ENCODE measurements around the gene JMJD1C. TPM values are rescaled to one million over a fixed set of nuclear protein-coding genes. Genes with fewer than 3 reads are reported as not detected.
"Not testable (repeated sequence)": the region's sequence is repeated elsewhere in the genome, so short reads cannot be mapped to it uniquely, and the experiment has no call there.

The JMJD1C gene
- total RNA-seq, 1 donor from 2014 or later: 65.0 TPM

DNA sequence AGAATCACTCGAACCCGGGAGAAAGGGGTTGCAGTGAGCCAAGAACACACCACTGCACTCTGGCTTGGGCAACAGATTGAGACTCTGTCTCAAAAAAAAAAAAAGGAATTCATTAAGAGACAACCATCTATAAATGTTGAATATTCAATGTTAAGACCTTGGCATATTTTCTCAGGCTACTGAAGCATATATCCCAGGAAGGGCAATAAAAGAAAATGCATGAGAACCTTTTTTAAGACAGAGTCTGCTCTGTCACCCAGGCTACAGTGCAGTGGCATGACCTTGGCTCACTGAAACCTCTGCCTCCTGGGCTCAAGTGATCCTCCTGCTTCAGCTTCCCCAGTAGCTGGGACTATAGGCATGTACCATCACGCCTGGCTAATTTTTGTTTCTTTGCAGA is 165.0 kb downstream of the JMJD1C start:
- DNase-seq (ENCODE audit: low spot score in 2 of 2): no peak
- H3K4me1 ChIP-seq: peaks cover 0 to 3% of the 10 kb centered on the region in 2 donors
- H3K9me3 ChIP-seq: no peaks in the 10 kb centered on the region
- no peak for TF ChIP-seq CTCF (IDR thresholded peaks at IDR 0.05)
- intact Hi-C loops (cut with DNase I): loop anchor here (10.0 kb wide), 1 partner anchor 64 kb away; no protein-coding TSS in a partner anchor
- no peak overlapping the region for H3K27ac ChIP-seq
- no peaks in the 10 kb centered on the region for H3K36me3 ChIP-seq
- H3K27me3 ChIP-seq: no peaks in the 10 kb centered on the region
- no peak overlapping the region for H3K4me3 ChIP-seq

GRCh38 chr10:63297941-63298340 is 167.8 kb downstream of the JMJD1C start:
- intact Hi-C loops (cut with DNase I): no loop called here

DNA sequence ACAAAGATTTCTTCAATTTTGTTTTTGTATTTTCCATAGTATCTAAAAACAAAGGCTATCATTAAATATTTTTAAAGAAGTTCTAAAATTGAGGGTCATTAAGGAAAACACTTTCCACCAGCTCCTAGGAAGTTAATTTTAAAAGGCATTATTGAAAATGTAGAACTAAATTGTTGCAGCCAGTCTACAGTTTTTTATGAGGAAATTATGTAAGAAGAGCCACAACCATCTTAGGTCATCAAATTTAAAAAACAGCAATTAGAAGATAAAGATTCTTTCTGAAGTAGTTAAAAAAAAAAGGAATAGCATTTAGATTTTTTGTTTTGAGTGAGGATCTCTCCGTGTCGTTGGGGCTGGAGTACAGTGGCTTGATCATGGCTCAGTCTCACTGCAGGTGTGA is 171.0 kb downstream of the JMJD1C start:
- intact Hi-C loops (cut with DNase I): no loop called here
- Histone ChIP-seq H3K9me3 (no peaks in the 10 kb centered on the region), H3K36me3 (no peaks in the 10 kb centered on the region), H3K4me1 (no peaks in the 10 kb centered on the region), H3K4me3 (no peak overlapping the region), H3K27ac (no peak overlapping the region), H3K27me3 (no peaks in the 10 kb centered on the region)
- no peak for DNase-seq (ENCODE audit: low spot score in 2 of 2)
- no peak for TF ChIP-seq CTCF (IDR thresholded peaks at IDR 0.05)

More at GRCh38 chr10:63297941-63298340, 167.8 kb downstream of the JMJD1C start:
- no peaks in the 10 kb centered on the region for H3K27me3 ChIP-seq
- no peaks in the 10 kb centered on the region for H3K9me3 ChIP-seq
- H3K36me3 ChIP-seq: no peaks in the 10 kb centered on the region
- H3K27ac ChIP-seq: no peak overlapping the region
- no peak overlapping the region for H3K4me3 ChIP-seq
- DNase-seq (ENCODE audit: low spot score in 2 of 2): no peak
- H3K4me1 ChIP-seq: peaks cover 0 to 3% of the 10 kb centered on the region in 2 donors
- TF ChIP-seq CTCF (IDR thresholded peaks at IDR 0.05): no peak

GRCh38 chr10:63292847-63293246 is 172.9 kb downstream of the JMJD1C start:
- H3K9me3 ChIP-seq; DNase-seq (ENCODE audit: low spot score in 2 of 2); H3K4me3 ChIP-seq; H3K27ac ChIP-seq; H3K27me3 ChIP-seq; intact Hi-C loops (cut with DNase I); H3K4me1 ChIP-seq; H3K36me3 ChIP-seq: not testable (repeated sequence)

DNA sequence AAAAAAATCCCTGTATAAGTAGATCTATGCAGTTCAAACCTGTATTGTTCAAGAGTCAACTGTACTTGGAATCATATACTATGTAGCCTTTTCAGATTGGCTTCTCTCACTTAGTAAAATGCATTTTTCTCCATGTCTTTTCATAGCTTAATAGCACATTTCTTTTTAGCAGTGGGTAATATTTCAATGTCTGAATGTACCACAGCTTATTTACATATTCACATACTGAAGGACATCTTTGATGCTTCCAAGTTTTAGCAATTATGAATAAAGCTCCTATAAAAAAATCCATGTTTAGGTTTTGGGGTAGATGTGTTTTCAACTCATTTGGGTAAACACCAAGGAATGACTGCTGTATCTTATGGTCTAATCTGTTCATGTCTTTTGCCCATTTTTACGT is 177.6 kb downstream of the JMJD1C start:
- no peak overlapping the region for H3K27ac ChIP-seq
- intact Hi-C loops (cut with DNase I): no loop called here
- peaks cover 0 to 3% of the 10 kb centered on the region in 2 donors for H3K4me1 ChIP-seq
- H3K4me3 ChIP-seq: no peak overlapping the region
- no peak for TF ChIP-seq CTCF (IDR thresholded peaks at IDR 0.05)
- DNase-seq (ENCODE audit: low spot score in 2 of 2): no peak
- H3K9me3 ChIP-seq: no peaks in the 10 kb centered on the region
- no peaks in the 10 kb centered on the region for H3K36me3 ChIP-seq
- H3K27me3 ChIP-seq: no peaks in the 10 kb centered on the region

DNA sequence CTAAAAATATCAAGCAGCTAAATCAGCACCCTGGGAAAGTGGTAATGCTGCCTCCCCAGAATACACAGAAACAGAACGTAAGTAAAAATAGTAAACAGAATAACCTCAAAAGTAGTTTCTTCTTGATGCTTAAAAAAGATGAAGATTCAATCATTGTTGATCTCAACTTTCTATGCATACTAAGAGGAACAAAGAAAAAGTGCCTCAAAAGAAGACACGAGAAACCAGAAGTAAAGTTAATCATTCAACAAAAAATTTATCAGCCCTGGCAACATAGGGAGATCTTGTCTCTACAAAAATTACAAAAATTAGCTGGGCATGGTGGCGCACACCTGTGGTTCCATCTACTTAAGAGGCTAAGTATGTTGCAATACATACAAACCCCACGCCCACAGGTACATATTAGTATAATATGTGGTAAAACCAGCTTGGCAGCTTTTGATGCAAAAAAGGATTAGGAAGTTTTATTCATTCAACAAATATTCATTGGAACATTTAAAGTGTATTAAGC is 179.0 kb downstream of the JMJD1C start:
- H3K27ac ChIP-seq: no peak overlapping the region
- H3K27me3 ChIP-seq: no peaks in the 10 kb centered on the region
- H3K9me3 ChIP-seq: no peaks in the 10 kb centered on the region
- H3K4me3 ChIP-seq: no peak overlapping the region
- no peaks in the 10 kb centered on the region for H3K36me3 ChIP-seq
- intact Hi-C loops (cut with DNase I): no loop called here
- DNase-seq (ENCODE audit: low spot score in 2 of 2): no peak
- H3K4me1 ChIP-seq: peaks cover 0 to 3% of the 10 kb centered on the region in 2 donors
- no peak for TF ChIP-seq CTCF (IDR thresholded peaks at IDR 0.05)

Measured in ascending aorta (tissue), 2 donors.